Neural cell (in vitro differentiated cells): Measurements from ENCODE around the gene SLC39A7. TPM values are rescaled to one million over a fixed set of nuclear protein-coding genes. Genes with fewer than 3 reads are reported as not detected.
"Not testable (repeated sequence)": the region's sequence is repeated elsewhere in the genome, so short reads cannot be mapped to it uniquely, and the experiment has no call there.

Experiments used
- H2AFZ ChIP-seq: fragments of 200-600, 300-800 bp; sonication (generic), shearing (Covaris generic); 2 replicates; pipeline ENCODE4 v1.6.0; 2014; ENCODE audit warnings: low read depth, mild to moderate bottlenecking, antibody characterized with exemption, low read length, moderate library complexity
- H3F3A ChIP-seq: fragments of 200-600 bp; shearing (Covaris generic); 2 replicates; pipeline ENCODE4 v1.6.1; 2016; ENCODE audit warnings: mild to moderate bottlenecking, moderate library complexity, mixed read lengths, antibody characterized with exemption, low read length; ENCODE audit not compliant: insufficient read depth, poor library complexity, severe bottlenecking
- H3K27ac ChIP-seq: fragments of 200-600, 300-800 bp; sonication (generic), shearing (Covaris generic); 2 replicates; pipeline ENCODE4 v1.5.1; 2014; ENCODE audit warnings: mild to moderate bottlenecking, low read length, moderate library complexity
- H3K27me3 ChIP-seq: fragments of 300-800, 200-600 bp; sonication (generic), shearing (Covaris generic); 2 replicates; pipeline ENCODE4 v1.6.0; 2014; ENCODE audit warnings: mild to moderate bottlenecking, low read depth, low read length, moderate library complexity; ENCODE audit not compliant: insufficient read depth
- H3K36me3 ChIP-seq: fragments of 300-800, 200-600 bp; sonication (generic), shearing (Covaris generic); 2 replicates; pipeline ENCODE4 v1.5.1; 2014; ENCODE audit warnings: mild to moderate bottlenecking, antibody characterized with exemption, low read length, moderate library complexity; ENCODE audit not compliant: insufficient read depth
- H3K4me2 ChIP-seq: fragments of 300-800, 200-600 bp; sonication (generic), shearing (Covaris generic); 2 replicates; pipeline ENCODE4 v1.6.0; 2014; ENCODE audit warnings: mild to moderate bottlenecking, low read length
- H3K4me3 ChIP-seq: fragments of 300-800, 200-600 bp; sonication (generic), shearing (Covaris generic); 2 replicates; pipeline ENCODE4 v1.5.1; 2014; ENCODE audit warnings: mild to moderate bottlenecking, low read length, moderate library complexity
- H3K79me2 ChIP-seq: fragments of 200-600 bp; shearing (Covaris generic); replicated peaks from 2 replicates; pipeline ENCODE4 v1.6.0; 2014; ENCODE audit warnings: mild to moderate bottlenecking, low read length, moderate library complexity; ENCODE audit not compliant: insufficient read depth
- H3K9ac ChIP-seq: fragments of 300-800, 200-600 bp; sonication (generic), shearing (Covaris generic); 2 replicates; pipeline ENCODE4 v1.6.1; 2016; ENCODE audit warnings: mild to moderate bottlenecking, low read length, mixed read lengths
- H3K9me2 ChIP-seq: fragments of 200-600 bp; shearing (Covaris generic); 2 replicates; pipeline ENCODE4 v1.6.1; 2016; ENCODE audit warnings: mild to moderate bottlenecking, low read length, mixed read lengths; ENCODE audit not compliant: insufficient read depth
- H3K9me3 ChIP-seq: fragments of 200-600, 300-800 bp; sonication (generic), shearing (Covaris generic); 2 replicates; pipeline ENCODE4 v1.6.1; 2016; ENCODE audit warnings: mild to moderate bottlenecking, mixed run types, low read length, moderate library complexity, mixed read lengths
- H4K20me1 ChIP-seq: fragments of 200-600 bp; shearing (Covaris generic); 2 replicates; pipeline ENCODE4 v1.6.1; 2016; ENCODE audit warnings: mild to moderate bottlenecking, mixed run types; ENCODE audit not compliant: insufficient read depth
- CTCF ChIP-seq: fragments of 450-650 bp; IDR thresholded peaks from 2 replicates; pipeline ENCODE4 v1.5.1; 2014; ENCODE audit warnings: antibody characterized with exemption, mild to moderate bottlenecking, moderate library complexity; ENCODE audit not compliant: poor library complexity, severe bottlenecking
- EP300 ChIP-seq: fragments of 450-650 bp; conservative IDR thresholded peaks from 2 replicates; pipeline ENCODE4 v1.6.1; 2014; ENCODE audit warnings: antibody characterized with exemption, mild to moderate bottlenecking, moderate library complexity; ENCODE audit not compliant: poor library complexity, severe bottlenecking
- EZH2 ChIP-seq: fragments of 200-600, 300-800 bp; shearing (Covaris generic), sonication (generic); IDR thresholded peaks from 2 replicates; pipeline ENCODE4 v1.6.1; 2014; ENCODE audit warnings: antibody characterized with exemption, low read length, borderline replicate concordance, mild to moderate bottlenecking; ENCODE audit not compliant: insufficient read depth, poor library complexity, severe bottlenecking
- MXI1 ChIP-seq: fragments of 450-650 bp; conservative IDR thresholded peaks from 2 replicates; pipeline ENCODE4 v1.6.1; 2014; ENCODE audit warnings: antibody characterized with exemption, mild to moderate bottlenecking; ENCODE audit not compliant: poor library complexity, severe bottlenecking
- POLR2AphosphoS5 ChIP-seq: IDR thresholded peaks from 2 replicates; pipeline ENCODE4 v1.6.1; 2012
- RAD21 ChIP-seq: fragments of 450-650 bp; conservative IDR thresholded peaks from 2 replicates; pipeline ENCODE4 v1.6.1; 2014; ENCODE audit warnings: antibody characterized with exemption, mild to moderate bottlenecking, moderate library complexity
- REST ChIP-seq: IDR thresholded peaks from 2 replicates; pipeline ENCODE4 v1.6.1; 2012; ENCODE audit warnings: borderline replicate concordance
- SMC3 ChIP-seq: fragments of 450-650 bp; conservative IDR thresholded peaks from 2 replicates; pipeline ENCODE4 v1.6.1; 2014; ENCODE audit warnings: antibody characterized with exemption, mild to moderate bottlenecking, moderate library complexity; ENCODE audit not compliant: poor library complexity
- TAF1 ChIP-seq: IDR thresholded peaks from 2 replicates; pipeline ENCODE4 v1.6.1; 2012; ENCODE audit warnings: low read depth
- polyA plus RNA-seq: library from polyadenylated mRNA; depleted of rRNA; stranded (reverse); fragments of >200 nt; gene quantifications from 2 replicates; pipeline ENCODE4 v1.2.3, GENCODE V29; 2014

The SLC39A7 gene
- polyA plus RNA-seq, 1 donor from 2014 or later, result 99.8 TPM

DNA sequence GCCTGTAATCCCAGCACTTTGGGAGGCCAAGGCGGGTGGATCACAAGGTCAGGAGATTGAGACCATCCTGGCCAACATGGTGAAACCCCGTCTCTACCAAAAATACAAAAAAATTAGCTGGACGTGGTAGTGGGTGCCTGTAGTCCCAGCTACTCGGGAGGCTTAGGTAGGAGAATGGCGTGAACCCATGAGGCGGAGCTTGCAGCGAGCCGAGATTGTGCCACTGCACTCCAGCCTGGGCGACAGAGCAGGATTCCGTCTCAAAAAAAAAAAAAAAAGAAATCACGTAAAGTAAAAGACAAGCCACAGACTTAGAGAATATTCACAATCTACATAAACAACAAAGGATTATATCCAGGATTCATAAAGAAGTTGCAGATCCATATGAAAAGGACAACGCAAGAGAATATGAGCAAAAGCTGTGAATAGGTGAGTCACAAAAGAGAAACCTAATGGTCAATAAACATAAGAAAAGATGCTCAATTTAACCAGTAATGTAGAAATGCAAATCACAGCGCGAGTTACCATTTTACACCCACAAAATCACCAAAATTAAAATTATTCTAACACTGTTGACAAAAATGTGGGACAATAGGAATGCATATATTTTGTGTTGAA lies 25.9 kb downstream of the SLC39A7 start:
- not testable (repeated sequence) for H3K4me2 ChIP-seq, H2AFZ ChIP-seq, H3K4me3 ChIP-seq, H4K20me1 ChIP-seq, H3K27me3 ChIP-seq, H3K9ac ChIP-seq, H3K79me2 ChIP-seq, H3K27ac ChIP-seq, H3F3A ChIP-seq, H3K9me2 ChIP-seq, H3K9me3 ChIP-seq, H3K36me3 ChIP-seq

- no peak overlapping the region for H3K27ac ChIP-seq
- H3K9me3 ChIP-seq, result no peaks in the 10 kb centered on the region
- H3K27me3 ChIP-seq, result no peaks in the 10 kb centered on the region
- no peak overlapping the region for H3K4me3 ChIP-seq
- no peak overlapping the region for H2AFZ ChIP-seq
- H3K9ac ChIP-seq, result no peak overlapping the region
- no peaks in the 10 kb centered on the region for H3K36me3 ChIP-seq
- no peaks in the 10 kb centered on the region for H3K9me2 ChIP-seq
- no peaks in the 10 kb centered on the region for H4K20me1 ChIP-seq
- no peaks in the 10 kb centered on the region for H3K79me2 ChIP-seq
- H3K4me2 ChIP-seq, result no peak overlapping the region
- TF ChIP-seq EZH2 (no peak), TAF1 (no peak), REST (no peak), MXI1 (no peak)
- no peaks in the 10 kb centered on the region for H3F3A ChIP-seq
Measured at GRCh38 chr6:33235221-33235634, 34.6 kb downstream of the SLC39A7 start.

GRCh38 chr6:33236328-33236727 lies 35.7 kb downstream of the SLC39A7 start:
- H3K27me3 ChIP-seq, result no peaks in the 10 kb centered on the region
- no peak overlapping the region for H3K4me2 ChIP-seq
- H3F3A ChIP-seq, result no peaks in the 10 kb centered on the region
- no peak overlapping the region for H2AFZ ChIP-seq
- H3K9me3 ChIP-seq, result no peaks in the 10 kb centered on the region
- no peak overlapping the region for H3K9ac ChIP-seq
- no peak overlapping the region for H3K27ac ChIP-seq
- H4K20me1 ChIP-seq, result no peaks in the 10 kb centered on the region
- H3K36me3 ChIP-seq, result no peaks in the 10 kb centered on the region
- H3K9me2 ChIP-seq, result no peaks in the 10 kb centered on the region
- H3K79me2 ChIP-seq, result no peaks in the 10 kb centered on the region
- TF ChIP-seq TAF1, result no peak
- H3K4me3 ChIP-seq, result no peak overlapping the region

- Histone ChIP-seq H3K9ac (no peak overlapping the region), H3F3A (no peaks in the 10 kb centered on the region), H3K4me3 (no peak overlapping the region), H3K36me3 (no peaks in the 10 kb centered on the region), H3K4me2 (no peak overlapping the region), H4K20me1 (no peaks in the 10 kb centered on the region), H3K9me2 (no peaks in the 10 kb centered on the region), H3K79me2 (no peaks in the 10 kb centered on the region), H3K27me3 (no peaks in the 10 kb centered on the region), H3K9me3 (no peaks in the 10 kb centered on the region), H2AFZ (no peak overlapping the region), H3K27ac (no peak overlapping the region)
- no peak for TF ChIP-seq EZH2
- TF ChIP-seq CTCF, result no peak
- TF ChIP-seq MXI1, result no peak
- TF ChIP-seq POLR2AphosphoS5, result no peak
- no peak for TF ChIP-seq SMC3
- no peak for TF ChIP-seq TAF1
- no peak for TF ChIP-seq RAD21
- no peak for TF ChIP-seq REST
- no peak for TF ChIP-seq EP300
Measured at GRCh38 chr6:33236852-33237251, 36.2 kb downstream of the SLC39A7 start.
